HEK293 (cell line): Measurements from ENCODE around the gene MATN4.

Experiments used
- CTCF ChIA-PET: fragments of 350-600 bp; formaldehyde crosslinking; extraction: SDS; loops from one replicate; lab custom pipeline; 2021; ENCODE audit warnings: antibody characterized with exemption; lab: Yijun Ruan, JAX
- POLR2A ChIA-PET: fragments of 300-600 bp; formaldehyde crosslinking; extraction: SDS; loops from one replicate; lab custom pipeline; 2020; ENCODE audit warnings: antibody characterized with exemption, inconsistent platforms; lab: Yijun Ruan, JAX
- H3K27ac ChIP-seq: fragments of 200-500 bp; sonication (Bioruptor generic); 2 replicates; pipeline ENCODE4 v1.5.1; 2014; ENCODE audit warnings: low read depth, low read length, control low read depth, inconsistent platforms; ENCODE audit errors: extremely low read depth
- H3K36me3 ChIP-seq, 2 experiments: fragments of 200-500 bp in 1 of 2; sonication (Bioruptor generic) in 1 of 2; 1 replicate in 1 of 2; 2 replicates in 1 of 2; pipeline ENCODE4 v1.5.1; 2014 to 2017; ENCODE audit warnings: inconsistent platforms in 2 of 2, low read length in 2 of 2; ENCODE audit not compliant: control insufficient read depth in 2 of 2, insufficient read depth in 1 of 2
- H3K4me1 ChIP-seq: fragments of 200-500 bp; sonication (Bioruptor generic); 2 replicates; pipeline ENCODE4 v1.5.1; 2014; ENCODE audit warnings: mild to moderate bottlenecking, low read length, inconsistent platforms; ENCODE audit not compliant: control insufficient read depth, insufficient read depth
- H3K4me3 ChIP-seq: 2 replicates; pipeline ENCODE4 v1.5.1; 2011; ENCODE audit warnings: low read depth, mild to moderate bottlenecking, control low read depth, low read length, moderate library complexity
- H3K9me3 ChIP-seq: fragments of 200-500 bp; sonication (Bioruptor generic); 2 replicates; pipeline ENCODE4 v1.5.1; 2014; ENCODE audit warnings: low read depth, low read length, inconsistent platforms; ENCODE audit not compliant: control insufficient read depth, insufficient read depth
- EGR2 ChIP-seq: fragments of 450-650 bp; formaldehyde crosslinking; IDR thresholded peaks from 2 replicates; pipeline ENCODE4 v1.5.1; 2016; ENCODE audit warnings: low read depth, missing biosample characterization, missing genetic modification characterization
- GLIS2 ChIP-seq: fragments of 450-650 bp; formaldehyde crosslinking; IDR thresholded peaks from 2 replicates; pipeline ENCODE4 v1.5.1; 2016; ENCODE audit warnings: missing biosample characterization, missing genetic modification characterization
- IKZF3 ChIP-seq: fragments of 450-650 bp; IDR thresholded peaks from 2 replicates; pipeline ENCODE4 v1.5.0; 2018; ENCODE audit warnings: missing biosample characterization, mild to moderate bottlenecking, missing genetic modification characterization, moderate library complexity
- KLF1 ChIP-seq: fragments of 450-650 bp; formaldehyde crosslinking; IDR thresholded peaks from 2 replicates; pipeline ENCODE4 v1.5.1; 2016; ENCODE audit warnings: missing biosample characterization, missing genetic modification characterization
- KLF16 ChIP-seq: fragments of 450-650 bp; formaldehyde crosslinking; IDR thresholded peaks from 2 replicates; pipeline ENCODE4 v1.5.1; 2017; ENCODE audit warnings: missing biosample characterization, missing genetic modification characterization
- SP3 ChIP-seq: fragments of 450-650 bp; formaldehyde crosslinking; IDR thresholded peaks from 2 replicates; pipeline ENCODE4 v1.5.1; 2016; ENCODE audit warnings: missing biosample characterization, missing genetic modification characterization
- TSHZ1 ChIP-seq: fragments of 450-650 bp; formaldehyde crosslinking; IDR thresholded peaks from 2 replicates; pipeline ENCODE4 v1.5.1; 2016; ENCODE audit warnings: missing biosample characterization, missing genetic modification characterization, borderline replicate concordance
- WT1 ChIP-seq: fragments of 450-650 bp; formaldehyde crosslinking; IDR thresholded peaks from 2 replicates; pipeline ENCODE4 v1.5.1; 2016; ENCODE audit warnings: missing biosample characterization, missing genetic modification characterization
- ZBTB20 ChIP-seq: fragments of 450-650 bp; formaldehyde crosslinking; IDR thresholded peaks from 2 replicates; pipeline ENCODE4 v1.5.1; 2016; ENCODE audit warnings: missing biosample characterization, missing genetic modification characterization
- ZBTB8A ChIP-seq: fragments of 450-650 bp; formaldehyde crosslinking; IDR thresholded peaks from 2 replicates; pipeline ENCODE4 v1.5.1; 2016; ENCODE audit warnings: missing biosample characterization, missing genetic modification characterization
- ZFHX2 ChIP-seq: fragments of 450-650 bp; formaldehyde crosslinking; conservative IDR thresholded peaks from 2 replicates; pipeline ENCODE4 v1.5.1; 2016; ENCODE audit warnings: missing biosample characterization, missing genetic modification characterization
- ZNF133 ChIP-seq: fragments of 450-650 bp; formaldehyde crosslinking; IDR thresholded peaks from 2 replicates; pipeline ENCODE4 v1.5.1; 2016; ENCODE audit warnings: missing biosample characterization, missing genetic modification characterization
- ZNF169 ChIP-seq: fragments of 450-650 bp; formaldehyde crosslinking; IDR thresholded peaks from 2 replicates; pipeline ENCODE4 v1.5.1; 2016; ENCODE audit warnings: missing biosample characterization, missing genetic modification characterization
- ZNF335 ChIP-seq: fragments of 450-650 bp; formaldehyde crosslinking; conservative IDR thresholded peaks from 2 replicates; pipeline ENCODE4 v1.5.1; 2016; ENCODE audit warnings: missing biosample characterization, missing genetic modification characterization
- ZNF423 ChIP-seq: fragments of 450-650 bp; formaldehyde crosslinking; IDR thresholded peaks from 2 replicates; pipeline ENCODE4 v1.5.1; 2016; ENCODE audit warnings: missing biosample characterization, missing genetic modification characterization
- ZNF488 ChIP-seq: fragments of 450-650 bp; formaldehyde crosslinking; IDR thresholded peaks from 2 replicates; pipeline ENCODE4 v1.5.1; 2016; ENCODE audit warnings: missing biosample characterization, missing genetic modification characterization
- ZNF561 ChIP-seq: fragments of 450-650 bp; IDR thresholded peaks from 2 replicates; pipeline ENCODE4 v1.5.1; 2018; ENCODE audit warnings: missing biosample characterization, missing genetic modification characterization, borderline replicate concordance
- ZNF658 ChIP-seq: fragments of 450-650 bp; formaldehyde crosslinking; IDR thresholded peaks from 2 replicates; pipeline ENCODE4; 2016; ENCODE audit warnings: missing biosample characterization, missing genetic modification characterization
- ZNF701 ChIP-seq: fragments of 450-650 bp; formaldehyde crosslinking; IDR thresholded peaks from 2 replicates; pipeline ENCODE4 v1.5.1; 2016; ENCODE audit warnings: missing biosample characterization, missing genetic modification characterization
- ZNF776 ChIP-seq: fragments of 450-650 bp; formaldehyde crosslinking; IDR thresholded peaks from 2 replicates; pipeline ENCODE4 v1.5.0; 2017; ENCODE audit warnings: missing biosample characterization, missing genetic modification characterization, borderline replicate concordance
- ZNF777 ChIP-seq: fragments of 450-650 bp; formaldehyde crosslinking; IDR thresholded peaks from 2 replicates; pipeline ENCODE4 v1.5.1; 2017; ENCODE audit warnings: missing biosample characterization, missing genetic modification characterization, borderline replicate concordance
- ZSCAN16 ChIP-seq: fragments of 450-650 bp; formaldehyde crosslinking; IDR thresholded peaks from 2 replicates; pipeline ENCODE4 v1.5.1; 2016; ENCODE audit warnings: missing biosample characterization, missing genetic modification characterization
- ZXDB ChIP-seq: fragments of 450-650 bp; formaldehyde crosslinking; IDR thresholded peaks from 2 replicates; pipeline ENCODE4 v1.5.1; 2016; ENCODE audit warnings: missing biosample characterization, missing genetic modification characterization
- TF ChIP-seq, protein P1 (sequence below): fragments of 450-650 bp; IDR thresholded peaks from 2 replicates; pipeline ENCODE4 v1.5.1; 2018; ENCODE audit warnings: missing biosample characterization, missing genetic modification characterization
- TF ChIP-seq, protein P2 (sequence below): fragments of 450-650 bp; formaldehyde crosslinking; IDR thresholded peaks from 2 replicates; pipeline ENCODE4 v1.5.1; 2016; ENCODE audit warnings: missing biosample characterization, missing genetic modification characterization
- TF ChIP-seq, protein P3 (sequence below): fragments of 450-650 bp; formaldehyde crosslinking; IDR thresholded peaks from 2 replicates; pipeline ENCODE4 v1.5.1; 2016; ENCODE audit warnings: missing biosample characterization, missing genetic modification characterization

MATN4 gene

GRCh38 chr20:45347936-45348778, 40.1 kb upstream of the MATN4 start, which contains the start of gene SDC4:
Gene SDC4, minus strand, starts transcription at chr20:45348424. Its CDS starts 40 bp downstream, at chr20:45348384.
- CTCF ChIA-PET = interaction anchor here (0.6 to 2.5 kb wide), 10 partner anchors 11 to 690 kb away, joined by 3 to 11 read pairs (median 4); partner anchors contain the start of gene SYS1
- no peaks in the 10 kb centered on the region for H3K9me3 ChIP-seq
- peak within 1 kb of the TSS; percentile 52 for H3K4me3 ChIP-seq
- POLR2A ChIA-PET = interaction anchor here (0.7 to 3.5 kb wide), 13 partner anchors 8 to 463 kb away, joined by 3 to 31 read pairs (median 4); partner anchors contain the start of genes PIGT, SYS1 and YWHAB
- peak within 1 kb of the TSS; percentile 45; the same call in 1 of the 2 replicates for H3K27ac ChIP-seq
- peaks cover 21% of the 10 kb centered on the region for H3K4me1 ChIP-seq
- no peaks in the 10 kb centered on the region for H3K36me3 ChIP-seq
- TF ChIP-seq KLF1 (peak; percentile 53; the same call in 1 of the 2 replicates), ZNF561 (tag by site-specific recombination) (peak; percentile 15; the same call in 1 of the 2 replicates), SP3 (tag by site-specific recombination) (peak; percentile 61), ZNF701 (tag by site-specific recombination) (no peak), ZFHX2 (tag by site-specific recombination) (peak; percentile 98), ZNF335 (peak; percentile 77), IKZF3 (tag by site-specific recombination) (peak; percentile 89), ZXDB (peak; percentile 72), ZBTB8A (tag by site-specific recombination) (peak; percentile 82), EGR2 (tag by site-specific recombination) (peak; percentile 97), ZNF169 (no peak), WT1 (tag by site-specific recombination) (peak; percentile 33; the same call in 1 of the 2 replicates), ZNF133 (no peak), ZNF777 (tag by site-specific recombination) (peak; percentile 57; the same call in 1 of the 2 replicates), ZSCAN16 (tag by site-specific recombination) (no peak), ZNF488 (tag by site-specific recombination) (no peak), KLF16 (tag by site-specific recombination) (peak; percentile 47; the same call in 1 of the 2 replicates), GLIS2 (tag by site-specific recombination) (peak; percentile 58), ZBTB20 (tag by site-specific recombination) (peak; percentile 80), TSHZ1 (no peak), ZNF776 (tag by site-specific recombination) (no peak), ZNF423 (tag by site-specific recombination) (peak; percentile 91), ZNF658 (tag by site-specific recombination) (no peak)
- TF ChIP-seq, protein P1, sequence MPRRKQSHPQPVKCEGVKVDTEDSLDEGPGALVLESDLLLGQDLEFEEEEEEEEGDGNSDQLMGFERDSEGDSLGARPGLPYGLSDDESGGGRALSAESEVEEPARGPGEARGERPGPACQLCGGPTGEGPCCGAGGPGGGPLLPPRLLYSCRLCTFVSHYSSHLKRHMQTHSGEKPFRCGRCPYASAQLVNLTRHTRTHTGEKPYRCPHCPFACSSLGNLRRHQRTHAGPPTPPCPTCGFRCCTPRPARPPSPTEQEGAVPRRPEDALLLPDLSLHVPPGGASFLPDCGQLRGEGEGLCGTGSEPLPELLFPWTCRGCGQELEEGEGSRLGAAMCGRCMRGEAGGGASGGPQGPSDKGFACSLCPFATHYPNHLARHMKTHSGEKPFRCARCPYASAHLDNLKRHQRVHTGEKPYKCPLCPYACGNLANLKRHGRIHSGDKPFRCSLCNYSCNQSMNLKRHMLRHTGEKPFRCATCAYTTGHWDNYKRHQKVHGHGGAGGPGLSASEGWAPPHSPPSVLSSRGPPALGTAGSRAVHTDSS (tag by site-specific recombination) = no peak
- TF ChIP-seq, protein P2, sequence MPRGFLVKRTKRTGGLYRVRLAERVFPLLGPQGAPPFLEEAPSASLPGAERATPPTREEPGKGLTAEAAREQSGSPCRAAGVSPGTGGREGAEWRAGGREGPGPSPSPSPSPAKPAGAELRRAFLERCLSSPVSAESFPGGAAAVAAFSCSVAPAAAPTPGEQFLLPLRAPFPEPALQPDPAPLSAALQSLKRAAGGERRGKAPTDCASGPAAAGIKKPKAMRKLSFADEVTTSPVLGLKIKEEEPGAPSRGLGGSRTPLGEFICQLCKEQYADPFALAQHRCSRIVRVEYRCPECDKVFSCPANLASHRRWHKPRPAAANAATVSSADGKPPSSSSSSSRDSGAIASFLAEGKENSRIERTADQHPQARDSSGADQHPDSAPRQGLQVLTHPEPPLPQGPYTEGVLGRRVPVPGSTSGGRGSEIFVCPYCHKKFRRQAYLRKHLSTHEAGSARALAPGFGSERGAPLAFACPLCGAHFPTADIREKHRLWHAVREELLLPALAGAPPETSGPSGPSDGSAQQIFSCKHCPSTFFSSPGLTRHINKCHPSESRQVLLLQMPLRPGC (tag by site-specific recombination) = 0 out of 2 replicates have a peak, but pooled peaks have one; percentile 11
- TF ChIP-seq, protein P3, sequence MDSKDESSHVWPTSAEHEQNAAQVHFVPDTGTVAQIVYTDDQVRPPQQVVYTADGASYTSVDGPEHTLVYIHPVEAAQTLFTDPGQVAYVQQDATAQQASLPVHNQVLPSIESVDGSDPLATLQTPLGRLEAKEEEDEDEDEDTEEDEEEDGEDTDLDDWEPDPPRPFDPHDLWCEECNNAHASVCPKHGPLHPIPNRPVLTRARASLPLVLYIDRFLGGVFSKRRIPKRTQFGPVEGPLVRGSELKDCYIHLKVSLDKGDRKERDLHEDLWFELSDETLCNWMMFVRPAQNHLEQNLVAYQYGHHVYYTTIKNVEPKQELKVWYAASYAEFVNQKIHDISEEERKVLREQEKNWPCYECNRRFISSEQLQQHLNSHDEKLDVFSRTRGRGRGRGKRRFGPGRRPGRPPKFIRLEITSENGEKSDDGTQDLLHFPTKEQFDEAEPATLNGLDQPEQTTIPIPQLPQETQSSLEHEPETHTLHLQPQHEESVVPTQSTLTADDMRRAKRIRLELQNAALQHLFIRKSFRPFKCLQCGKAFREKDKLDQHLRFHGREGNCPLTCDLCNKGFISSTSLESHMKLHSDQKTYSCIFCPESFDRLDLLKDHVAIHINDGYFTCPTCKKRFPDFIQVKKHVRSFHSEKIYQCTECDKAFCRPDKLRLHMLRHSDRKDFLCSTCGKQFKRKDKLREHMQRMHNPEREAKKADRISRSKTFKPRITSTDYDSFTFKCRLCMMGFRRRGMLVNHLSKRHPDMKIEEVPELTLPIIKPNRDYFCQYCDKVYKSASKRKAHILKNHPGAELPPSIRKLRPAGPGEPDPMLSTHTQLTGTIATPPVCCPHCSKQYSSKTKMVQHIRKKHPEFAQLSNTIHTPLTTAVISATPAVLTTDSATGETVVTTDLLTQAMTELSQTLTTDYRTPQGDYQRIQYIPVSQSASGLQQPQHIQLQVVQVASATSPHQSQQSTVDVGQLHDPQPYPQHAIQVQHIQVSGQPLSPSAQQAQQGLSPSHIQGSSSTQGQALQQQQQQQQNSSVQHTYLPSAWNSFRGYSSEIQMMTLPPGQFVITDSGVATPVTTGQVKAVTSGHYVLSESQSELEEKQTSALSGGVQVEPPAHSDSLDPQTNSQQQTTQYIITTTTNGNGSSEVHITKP = peak; percentile 86
